GM23248 (cell line): Measurements from ENCODE around the gene CCDC80.

Source experiments
- EZH2 ChIP-seq: fragments of 200-600 bp; sonication (generic); IDR thresholded peaks from 2 replicates; pipeline ENCODE4 v1.6.1; 2018; ENCODE audit warnings: antibody characterized with exemption, mild to moderate bottlenecking; ENCODE audit not compliant: insufficient read depth, poor library complexity, severe bottlenecking
- EZH2phosphoT487 ChIP-seq: fragments of 200-600 bp; sonication (generic); IDR thresholded peaks from 2 replicates; pipeline ENCODE4 v1.6.1; 2018; ENCODE audit warnings: antibody characterized with exemption, moderate library complexity, mild to moderate bottlenecking, low read depth; ENCODE audit not compliant: insufficient read depth

DNA sequence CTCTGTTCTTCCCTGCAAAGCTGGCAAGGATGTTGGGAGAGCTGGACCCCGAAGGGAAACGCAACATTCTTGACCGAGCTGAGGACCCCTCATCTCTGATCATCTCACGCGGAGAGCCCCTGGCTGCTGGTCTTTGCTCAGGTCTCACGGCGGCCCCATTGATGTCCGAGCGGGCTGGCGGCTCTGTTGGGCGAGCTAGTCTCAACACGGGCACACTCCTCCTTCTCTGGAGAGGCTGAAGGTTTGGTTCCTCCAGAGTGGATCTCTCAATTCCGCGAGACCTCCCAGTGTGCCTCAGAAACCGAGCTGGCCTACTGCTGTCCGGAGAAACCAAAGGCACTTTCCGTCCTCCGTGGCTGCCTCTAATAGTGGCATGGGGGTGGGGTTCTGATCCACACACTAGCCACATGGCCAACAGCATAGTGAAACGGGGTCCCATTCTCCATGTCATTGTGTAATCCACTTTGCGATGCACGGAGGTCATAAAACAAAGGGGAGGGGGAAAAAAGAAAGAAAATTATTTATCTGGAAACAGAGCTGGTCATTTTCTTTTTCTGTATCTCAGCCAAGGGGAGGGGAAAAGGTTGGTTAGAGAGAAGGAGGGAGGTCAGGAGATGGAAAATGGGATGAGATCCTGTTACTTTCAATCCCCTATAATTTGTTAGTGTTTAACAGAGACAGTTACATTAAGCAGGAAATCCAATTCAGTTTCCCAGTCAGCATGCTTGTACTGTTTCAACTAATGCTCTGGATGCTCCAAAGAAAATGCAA is 1.3 kb downstream of the CCDC80 start:
- TF ChIP-seq EZH2 (no peak), EZH2phosphoT487 (no peak)
